H9 (cell line): ENCODE results near the gene MIEF2. TPM values are rescaled to one million over a fixed set of nuclear protein-coding genes. Genes with fewer than 3 reads are reported as not detected.

Experiments used
- DNase-seq: peaks from one replicate; pipeline ENCODE4 v3.0.0-alpha.2; 2017
- H2AFZ ChIP-seq: one replicate; pipeline ENCODE4 v1.6.1; 2013; ENCODE audit warnings: mild to moderate bottlenecking, low read length, control low read depth, moderate library complexity
- H2AK5ac ChIP-seq: 2 replicates; pipeline ENCODE4 v1.6.1; 2013; ENCODE audit warnings: low read length, control low read depth, mixed read lengths; ENCODE audit not compliant: insufficient read length
- H2BK120ac ChIP-seq: one replicate; pipeline ENCODE4 v1.6.1; 2013; ENCODE audit warnings: low read depth, mild to moderate bottlenecking, low read length, control low read depth, inconsistent platforms; ENCODE audit not compliant: poor library complexity, severe bottlenecking
- H2BK12ac ChIP-seq: 2 replicates; pipeline ENCODE4 v1.6.1; 2013; ENCODE audit warnings: low read length, control low read depth, mixed read lengths, low read depth; ENCODE audit not compliant: insufficient read length
- H2BK15ac ChIP-seq: 2 replicates; pipeline ENCODE4 v1.6.1; 2013; ENCODE audit warnings: low read depth, low read length, control low read depth
- H2BK20ac ChIP-seq: one replicate; pipeline ENCODE4 v1.6.1; 2013; ENCODE audit warnings: low read depth, mild to moderate bottlenecking, low read length, control low read depth, inconsistent platforms; ENCODE audit not compliant: poor library complexity, severe bottlenecking
- H2BK5ac ChIP-seq: 2 replicates; pipeline ENCODE4 v1.6.1; 2013; ENCODE audit warnings: low read length, control low read depth, mixed read lengths; ENCODE audit not compliant: insufficient read length
- H3K14ac ChIP-seq: 2 replicates; pipeline ENCODE4 v1.6.1; 2013; ENCODE audit warnings: low read length, control low read depth; ENCODE audit not compliant: insufficient read depth
- H3K18ac ChIP-seq: 2 replicates; pipeline ENCODE4 v1.6.1; 2013; ENCODE audit warnings: low read depth, mild to moderate bottlenecking, mixed read lengths, low read length, control low read depth; ENCODE audit not compliant: insufficient read length
- H3K23ac ChIP-seq: 2 replicates; pipeline ENCODE4 v1.6.1; 2013; ENCODE audit warnings: low read length, control low read depth, mixed read lengths, low read depth; ENCODE audit not compliant: insufficient read length
- H3K23me2 ChIP-seq: 2 replicates; pipeline ENCODE4 v1.6.1; 2013; ENCODE audit warnings: low read depth, mild to moderate bottlenecking, mixed read lengths, low read length, control low read depth; ENCODE audit not compliant: insufficient read length, poor library complexity, severe bottlenecking
- H3K27ac ChIP-seq: 2 replicates; pipeline ENCODE4 v1.5.1; 2013; ENCODE audit warnings: low read length, control low read depth, mixed read lengths, low read depth; ENCODE audit not compliant: insufficient read length
- H3K27me3 ChIP-seq: 2 replicates; pipeline ENCODE4 v1.6.1; 2013; ENCODE audit warnings: low read length, control low read depth, inconsistent platforms; ENCODE audit not compliant: insufficient read depth
- H3K4ac ChIP-seq: 2 replicates; pipeline ENCODE4 v1.6.1; 2013; ENCODE audit warnings: low read depth, mild to moderate bottlenecking, control low read depth, inconsistent platforms, low read length, moderate library complexity
- H3K4me1 ChIP-seq: 2 replicates; pipeline ENCODE4 v1.6.1; 2013; ENCODE audit warnings: low read length, control low read depth, inconsistent platforms; ENCODE audit not compliant: insufficient read depth
- H3K4me2 ChIP-seq: 2 replicates; pipeline ENCODE4 v1.6.1; 2013; ENCODE audit warnings: low read length, control low read depth, mixed read lengths; ENCODE audit not compliant: insufficient read length, insufficient read depth
- H3K56ac ChIP-seq: 2 replicates; pipeline ENCODE4 v1.6.1; 2013; ENCODE audit warnings: low read depth, mild to moderate bottlenecking, mixed read lengths, low read length, control low read depth; ENCODE audit not compliant: insufficient read length
- H3K79me1 ChIP-seq: 2 replicates; pipeline ENCODE4 v1.6.1; 2013; ENCODE audit warnings: low read depth, mild to moderate bottlenecking, moderate library complexity, low read length, control low read depth, inconsistent platforms; ENCODE audit not compliant: insufficient read depth, poor library complexity, severe bottlenecking
- H3K79me2 ChIP-seq: 2 replicates; pipeline ENCODE4 v1.6.1; 2013; ENCODE audit warnings: low read length, control low read depth, inconsistent platforms; ENCODE audit not compliant: insufficient read depth
- H3K9ac ChIP-seq: 2 replicates; pipeline ENCODE4 v1.6.1; 2013; ENCODE audit warnings: low read length, control low read depth, mixed read lengths; ENCODE audit not compliant: insufficient read length; ENCODE audit errors: extremely low read depth
- H3K9me3 ChIP-seq: one replicate; pipeline ENCODE4 v1.6.1; 2013; ENCODE audit warnings: low read depth, low read length, inconsistent platforms; ENCODE audit not compliant: control insufficient read depth
- H3T11ph ChIP-seq: one replicate; pipeline ENCODE4 v1.6.1; 2013; ENCODE audit warnings: mild to moderate bottlenecking, low read length, control low read depth, inconsistent platforms
- H4K20me1 ChIP-seq: one replicate; pipeline ENCODE4 v1.6.1; 2013; ENCODE audit not compliant: control insufficient read depth, insufficient read length, insufficient read depth
- H4K5ac ChIP-seq: 2 replicates; pipeline ENCODE4 v1.6.1; 2013; ENCODE audit warnings: low read depth, mild to moderate bottlenecking, mixed read lengths, low read length, control low read depth; ENCODE audit not compliant: insufficient read length
- H4K8ac ChIP-seq: replicated peaks from 2 replicates; pipeline ENCODE4 v1.6.1; 2013; ENCODE audit warnings: low read length, control low read depth, mixed read lengths, low read depth; ENCODE audit not compliant: insufficient read length
- H4K91ac ChIP-seq: 2 replicates; pipeline ENCODE4 v1.6.1; 2013; ENCODE audit warnings: low read depth, mild to moderate bottlenecking, moderate library complexity, mixed read lengths, low read length, control low read depth; ENCODE audit not compliant: insufficient read length
- H3K27ac Mint-ChIP-seq, 3 experiments: 2 replicates in 2 of 3; 3 replicates in 1 of 3; pipeline ENCODE4 v1.8.0; 2020 to 2021; ENCODE audit warnings: mixed read lengths in 3 of 3, mild to moderate bottlenecking in 1 of 3, moderate library complexity in 1 of 3
- H3K27me3 Mint-ChIP-seq: 2 replicates; pipeline ENCODE4 v1.8.0; 2021; ENCODE audit warnings: low read depth, mild to moderate bottlenecking, moderate library complexity, mixed read lengths
- H3K36me3 Mint-ChIP-seq, 3 experiments: 2 replicates in 2 of 3; 3 replicates in 1 of 3; pipeline ENCODE4 v1.8.0; 2020 to 2021; ENCODE audit warnings: low read depth in 3 of 3, mixed read lengths in 3 of 3; ENCODE audit not compliant: insufficient read depth in 1 of 3
- H3K4me1 Mint-ChIP-seq, 2 experiments: 2 replicates each; pipeline ENCODE4 v1.8.0; 2020; ENCODE audit warnings: mixed read lengths in 2 of 2
- H3K4me3 Mint-ChIP-seq, 2 experiments: 2 replicates in 1 of 2; 3 replicates in 1 of 2; pipeline ENCODE4 v1.8.0; 2020 to 2021; ENCODE audit warnings: mild to moderate bottlenecking in 2 of 2, mixed read lengths in 2 of 2, moderate library complexity in 1 of 2
- H3K9me3 Mint-ChIP-seq, 2 experiments: 2 replicates in 1 of 2; 3 replicates in 1 of 2; pipeline ENCODE4 v1.8.0; 2020; ENCODE audit warnings: mild to moderate bottlenecking in 2 of 2, mixed read lengths in 2 of 2, moderate library complexity in 1 of 2
- WGBS: extraction: QIAGEN DNeasy Blood & Tissue Kit; methylation state at CpG from one replicate; pipeline ENCODE4 v1.1.7; 2013; ENCODE audit warnings: missing lambda C conversion rate, low lambda C conversion rate, mixed read lengths; ENCODE audit not compliant: insufficient read length; ENCODE audit errors: extremely low coverage; 5-methylcytosine and 5-hydroxymethylcytosine counted together
- total RNA-seq: library from RNA; stranded (reverse); gene quantifications from 2 replicates; pipeline ENCODE4 v1.2.1, GENCODE V29; 2021
- TF ChIP-seq, protein P1 (sequence below): fragments of 200-600 bp; sonication (generic); conservative IDR thresholded peaks from 3 replicates; pipeline ENCODE4 v1.8.0; 2021; ENCODE audit warnings: antibody characterized with exemption, mild to moderate bottlenecking

Gene MIEF2
- total RNA-seq, 1 experiment from 2014 or later: 10.3 TPM

DNA sequence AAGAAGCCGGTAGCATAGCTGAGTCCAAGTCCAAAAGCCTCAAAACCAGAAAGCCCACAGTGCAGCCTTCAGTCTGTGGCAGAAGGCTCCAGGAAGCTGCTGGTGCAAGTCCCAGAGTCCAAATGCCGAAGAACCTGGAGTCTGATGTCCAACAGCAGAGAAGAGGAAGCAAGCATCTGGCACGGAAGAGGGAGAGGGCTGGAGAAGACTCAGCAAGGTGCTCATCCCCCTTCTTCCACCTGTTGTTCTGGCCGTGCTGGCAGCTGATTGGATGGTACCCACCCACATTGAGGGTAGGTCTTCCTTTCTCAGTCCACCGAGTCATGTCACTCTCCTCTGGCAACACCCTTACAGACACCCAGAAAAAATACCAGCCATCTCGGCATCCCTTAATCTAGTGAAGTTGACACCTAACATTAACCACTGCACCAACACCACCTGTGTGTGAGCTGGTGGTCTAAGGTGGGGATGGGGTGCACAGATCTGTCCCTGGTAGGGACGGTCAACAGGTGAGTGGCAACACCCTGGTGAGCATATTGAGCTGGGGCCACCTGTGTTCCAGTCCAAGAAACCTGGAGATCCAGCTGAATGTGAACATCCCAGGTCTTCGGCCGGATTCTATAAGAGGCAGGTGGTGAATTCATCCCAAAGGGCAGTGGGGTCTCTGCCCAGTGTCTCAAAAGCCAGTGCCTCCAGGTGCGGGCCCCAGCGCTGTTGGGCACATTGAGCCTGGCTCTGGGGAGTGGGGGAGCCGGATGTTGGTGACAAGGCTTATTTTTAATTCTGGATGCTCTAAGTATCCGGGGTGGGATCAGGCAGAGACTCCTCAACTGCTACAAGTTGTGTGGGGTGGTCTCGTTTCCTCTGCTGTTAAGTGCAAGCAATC, 9.8 kb downstream of the MIEF2 start:
- Histone ChIP-seq H2BK12ac (no peak overlapping the region), H3K4me2 (no peak overlapping the region), H4K20me1 (no peaks in the 10 kb centered on the region), H3K18ac (no peak overlapping the region), H2AK5ac (no peak overlapping the region), H4K8ac (no peak overlapping the region), H3K9me3 (no peaks in the 10 kb centered on the region), H3K4me1 (no peaks in the 10 kb centered on the region), H2BK120ac (no peak overlapping the region), H3K27ac (no peak overlapping the region), H4K91ac (no peak overlapping the region), H2BK15ac (no peak overlapping the region), H3K9ac (no peak overlapping the region), H3K56ac (no peak overlapping the region), H3K23me2 (no peaks in the 10 kb centered on the region), H3K4ac (no peak overlapping the region), H3K79me1 (no peaks in the 10 kb centered on the region), H3K23ac (no peak overlapping the region), H3K14ac (no peak overlapping the region), H2AFZ (no peak overlapping the region), H4K5ac (no peak overlapping the region), H3K79me2 (no peaks in the 10 kb centered on the region), H2BK5ac (no peak overlapping the region), H3K27me3 (no peaks in the 10 kb centered on the region), H3T11ph (no peak overlapping the region), H2BK20ac (no peak overlapping the region)
- H3K9me3 Mint-ChIP-seq: no peaks in the 10 kb centered on the region
- no peak for DNase-seq
- peaks cover 5 to 30% (median 21%) of the 10 kb centered on the region in 3 experiments; a peak in 5 of 7 replicates for H3K36me3 Mint-ChIP-seq
- no CpG with 5 or more reads among the region's 14 CpGs for WGBS
- TF ChIP-seq, protein P1, sequence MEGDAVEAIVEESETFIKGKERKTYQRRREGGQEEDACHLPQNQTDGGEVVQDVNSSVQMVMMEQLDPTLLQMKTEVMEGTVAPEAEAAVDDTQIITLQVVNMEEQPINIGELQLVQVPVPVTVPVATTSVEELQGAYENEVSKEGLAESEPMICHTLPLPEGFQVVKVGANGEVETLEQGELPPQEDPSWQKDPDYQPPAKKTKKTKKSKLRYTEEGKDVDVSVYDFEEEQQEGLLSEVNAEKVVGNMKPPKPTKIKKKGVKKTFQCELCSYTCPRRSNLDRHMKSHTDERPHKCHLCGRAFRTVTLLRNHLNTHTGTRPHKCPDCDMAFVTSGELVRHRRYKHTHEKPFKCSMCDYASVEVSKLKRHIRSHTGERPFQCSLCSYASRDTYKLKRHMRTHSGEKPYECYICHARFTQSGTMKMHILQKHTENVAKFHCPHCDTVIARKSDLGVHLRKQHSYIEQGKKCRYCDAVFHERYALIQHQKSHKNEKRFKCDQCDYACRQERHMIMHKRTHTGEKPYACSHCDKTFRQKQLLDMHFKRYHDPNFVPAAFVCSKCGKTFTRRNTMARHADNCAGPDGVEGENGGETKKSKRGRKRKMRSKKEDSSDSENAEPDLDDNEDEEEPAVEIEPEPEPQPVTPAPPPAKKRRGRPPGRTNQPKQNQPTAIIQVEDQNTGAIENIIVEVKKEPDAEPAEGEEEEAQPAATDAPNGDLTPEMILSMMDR: no peak
- H3K4me1 Mint-ChIP-seq: peaks cover 10 to 13% of the 10 kb centered on the region in 2 experiments
- H3K27me3 Mint-ChIP-seq: no peaks in the 10 kb centered on the region; the same call in none of the 2 replicates
- H3K27ac Mint-ChIP-seq: no peak overlapping the region; a peak in 1 of 7 replicates
- no peak overlapping the region for H3K4me3 Mint-ChIP-seq
